ENCODE results near the gene EXOC3L2.
"Not testable (repeated sequence)": the region's sequence is repeated elsewhere in the genome, so short reads cannot be mapped to it uniquely, and the experiment has no call there.

The EXOC3L2 gene

DNA sequence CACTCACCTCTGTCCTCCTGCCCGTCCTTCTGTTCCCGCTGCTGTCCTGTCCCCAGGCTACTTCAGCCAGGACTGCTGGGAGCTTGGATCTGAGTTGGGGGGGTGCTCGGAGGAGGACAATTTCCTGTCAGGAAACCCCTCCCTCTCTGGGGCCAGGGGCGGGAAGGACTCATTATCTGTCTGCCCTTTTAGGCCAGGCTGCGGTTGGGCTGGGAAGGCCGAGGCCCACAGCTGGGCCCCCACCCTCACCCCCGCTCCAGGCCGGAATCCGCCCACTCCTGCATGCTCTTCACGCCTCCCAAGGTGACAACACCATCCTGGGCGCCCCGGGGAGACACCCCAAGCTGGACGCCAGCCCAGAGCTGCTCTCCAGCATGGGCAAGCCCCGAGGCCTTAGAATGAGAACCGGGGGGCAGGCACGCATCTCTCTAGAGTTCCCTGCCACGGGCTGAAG is at the start of gene EXOC3L2:
Gene EXOC3L2 (minus strand): TSS at position 74 of the 454 bp plus-strand sequence. CDS start 6,362 bp downstream, outside the sequence.
- DNase-seq (ENCODE audit: low spot score), result no peak

DNA sequence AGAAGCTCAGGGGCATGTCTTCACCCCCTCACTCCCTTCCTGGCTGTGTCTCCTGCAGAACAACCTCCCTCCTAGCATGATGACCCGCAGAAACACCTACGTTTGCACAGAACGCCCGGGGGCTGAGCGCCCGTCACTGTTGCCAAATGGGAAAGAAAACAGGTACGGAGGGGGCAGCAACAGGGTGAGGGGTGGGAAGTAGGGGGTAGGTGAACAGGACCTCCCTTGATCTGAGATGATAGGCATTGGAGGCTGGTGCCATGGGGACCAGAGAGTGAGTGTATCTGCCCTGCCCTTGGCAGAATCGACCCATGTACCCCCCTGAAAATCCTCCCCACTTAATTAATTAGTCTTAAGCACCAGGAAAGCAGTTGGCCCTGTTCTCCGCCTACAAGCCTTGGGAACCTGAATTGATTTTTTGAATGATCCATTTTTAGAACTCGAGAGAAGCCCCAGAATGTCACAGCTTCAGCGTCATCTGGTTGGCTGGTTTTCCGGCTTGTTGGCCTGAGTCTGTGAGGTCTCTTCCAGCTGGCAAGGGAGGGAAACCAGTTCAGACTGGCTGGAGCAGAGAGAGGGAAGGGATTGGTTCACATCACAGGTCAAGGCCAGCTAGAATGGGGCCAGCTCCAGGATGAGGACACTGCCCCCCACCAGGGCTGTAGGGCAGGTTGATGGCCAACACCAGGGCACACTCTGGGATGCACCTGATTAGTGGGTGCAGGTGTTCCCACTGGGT is 49.3 kb upstream of the EXOC3L2 start:
- no peak for DNase-seq (ENCODE audit: low spot score)

DNA sequence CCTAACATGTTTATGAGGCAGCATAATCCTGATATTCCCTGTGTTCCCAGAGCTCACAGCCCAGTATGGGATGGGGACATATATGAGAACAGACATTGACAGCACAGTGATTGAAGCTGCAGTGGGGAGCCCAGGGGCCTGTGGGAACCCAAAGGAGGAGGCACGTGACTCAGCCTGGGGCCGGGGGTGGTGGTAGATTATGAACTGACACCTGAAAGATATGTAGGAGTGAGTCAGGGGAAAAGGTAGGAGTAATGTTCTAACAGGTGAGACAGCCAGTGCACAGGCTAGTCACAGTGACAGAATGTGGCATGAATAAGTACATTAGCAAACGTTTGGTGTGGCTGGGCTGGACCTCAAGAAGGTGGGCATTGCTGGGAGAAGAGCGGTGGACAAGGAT is 48.5 kb upstream of the EXOC3L2 start:
- DNase-seq (ENCODE audit: low spot score), result no peak

DNA sequence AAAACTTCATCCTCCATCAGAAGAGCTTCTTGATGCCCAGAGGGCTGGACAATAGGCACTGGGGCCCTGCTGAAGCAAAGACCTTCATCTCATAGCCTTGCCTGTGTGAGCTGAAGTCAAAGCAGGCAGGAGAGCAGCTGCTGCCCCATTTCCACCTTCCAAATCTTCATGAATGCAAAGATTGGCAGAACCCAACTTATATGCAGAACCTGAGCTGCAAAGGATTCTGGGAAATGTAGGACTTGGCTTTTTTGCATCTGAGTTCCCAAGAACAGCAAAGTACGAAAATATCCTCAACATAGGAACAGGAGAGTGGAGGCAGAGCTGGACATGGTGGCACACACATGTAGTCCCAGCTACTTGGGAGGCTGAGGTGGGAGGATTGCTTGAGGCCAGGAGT is 46.6 kb upstream of the EXOC3L2 start:
- no peak for DNase-seq (ENCODE audit: low spot score)

DNA sequence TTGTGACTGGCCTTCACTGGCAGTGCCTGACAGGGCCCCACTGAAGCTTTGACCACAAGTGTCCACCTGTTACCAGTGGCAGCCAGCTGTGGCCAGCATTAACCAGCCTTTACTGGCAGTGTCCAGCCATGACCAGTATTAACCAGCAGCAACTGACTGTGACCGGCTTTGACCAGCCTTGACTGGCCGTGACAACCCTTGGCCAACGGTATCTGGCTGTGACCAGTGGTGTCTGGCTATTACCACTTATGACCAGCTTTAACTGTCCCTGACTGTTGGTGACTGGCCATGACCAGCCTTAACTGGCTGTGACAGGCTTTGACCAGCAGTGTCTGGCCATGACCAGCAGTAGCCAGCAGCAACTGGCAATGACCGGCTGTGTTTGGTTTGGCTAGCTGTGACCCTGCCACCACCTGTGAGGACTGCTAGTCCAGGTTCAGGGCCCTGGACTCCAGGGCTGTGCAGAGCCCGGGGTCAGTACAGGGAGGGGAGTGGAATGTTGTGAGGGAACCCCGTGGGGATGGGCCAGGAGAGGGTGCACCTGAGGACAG is 45.2 kb upstream of the EXOC3L2 start:
- DNase-seq (ENCODE audit: low spot score), result no peak

DNA sequence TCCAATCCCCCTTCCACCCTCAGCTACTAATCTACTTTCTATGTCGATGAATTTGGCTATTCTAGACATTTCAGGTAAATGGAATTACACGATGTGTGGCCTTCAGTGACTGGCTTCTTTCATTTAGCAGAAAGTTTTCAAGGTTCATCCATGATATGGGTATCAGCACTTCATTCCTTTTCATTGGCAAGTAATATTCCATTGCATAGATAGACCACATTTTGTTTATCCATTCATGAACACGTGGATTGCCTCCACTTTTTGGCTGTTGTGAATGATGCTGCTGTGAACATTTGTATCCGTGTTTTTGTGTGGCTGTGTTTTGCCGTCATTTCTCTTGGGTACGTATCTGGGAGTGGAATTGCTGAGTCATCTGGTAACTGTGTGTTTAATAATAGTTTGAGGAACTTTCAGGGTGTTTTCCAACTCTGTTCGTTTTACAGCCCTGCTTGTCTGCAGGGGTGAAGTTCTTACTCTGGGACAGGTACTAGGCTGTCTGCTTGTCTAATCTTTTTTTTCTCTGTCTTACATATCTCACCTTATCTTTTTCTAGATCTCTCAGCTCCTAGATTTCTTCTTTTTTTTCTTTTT is 38.3 kb upstream of the EXOC3L2 start:
- no peak for DNase-seq (ENCODE audit: low spot score)

DNA sequence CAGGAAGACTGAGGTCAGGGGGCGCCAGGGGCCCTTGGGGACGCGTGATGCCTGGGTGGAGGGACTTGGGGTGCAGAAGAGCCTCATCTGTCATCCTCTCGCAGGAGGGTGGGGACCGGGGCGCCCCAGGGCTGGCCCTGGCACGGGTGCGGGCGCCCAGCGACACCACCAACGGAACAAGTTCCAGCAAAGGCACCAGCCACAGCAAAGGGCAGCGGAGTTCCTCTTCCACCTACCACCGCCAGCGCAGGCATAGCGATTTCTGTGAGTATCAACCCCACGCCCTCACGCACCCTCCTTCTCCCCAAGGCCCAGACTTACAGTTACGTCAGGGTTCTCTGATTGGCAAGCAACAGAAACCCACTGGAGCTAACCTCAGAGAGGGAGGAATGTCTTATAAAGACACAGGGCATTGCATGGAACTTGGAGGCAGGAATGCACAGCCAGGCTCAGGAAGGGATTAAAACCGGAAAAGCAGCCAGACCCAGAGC is 35.3 kb upstream of the EXOC3L2 start:
- DNase-seq (ENCODE audit: low spot score), result no peak

DNA sequence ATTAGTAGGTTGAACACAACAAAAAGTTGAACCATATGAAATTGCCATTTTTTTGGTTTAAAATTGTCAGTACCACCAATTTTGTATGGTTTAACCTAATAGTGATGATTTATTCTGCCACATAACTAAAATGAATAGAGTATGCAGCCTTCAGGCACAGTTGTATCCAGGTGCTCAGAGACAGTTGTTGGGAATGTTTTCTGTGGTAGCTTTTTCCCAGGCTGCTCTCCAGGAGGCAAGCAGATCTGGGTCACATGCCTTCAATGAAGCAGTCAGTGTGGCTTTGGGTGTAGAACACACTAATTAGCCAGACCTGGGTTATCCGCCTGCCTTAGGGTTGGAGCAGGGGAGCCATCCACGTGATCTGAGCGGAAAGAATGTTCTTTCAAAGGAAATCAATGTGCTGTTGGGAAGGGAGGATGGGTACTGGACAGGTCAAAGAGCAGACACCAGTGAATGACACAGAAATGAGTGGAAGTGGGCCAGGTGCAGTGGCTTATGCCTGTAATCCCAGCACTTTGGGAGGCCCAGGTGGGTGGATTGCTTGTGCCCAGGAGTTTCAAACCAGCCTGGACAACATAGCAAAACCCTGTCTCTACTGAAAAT is 34.5 kb upstream of the EXOC3L2 start:
- no peak for DNase-seq (ENCODE audit: low spot score)

DNA sequence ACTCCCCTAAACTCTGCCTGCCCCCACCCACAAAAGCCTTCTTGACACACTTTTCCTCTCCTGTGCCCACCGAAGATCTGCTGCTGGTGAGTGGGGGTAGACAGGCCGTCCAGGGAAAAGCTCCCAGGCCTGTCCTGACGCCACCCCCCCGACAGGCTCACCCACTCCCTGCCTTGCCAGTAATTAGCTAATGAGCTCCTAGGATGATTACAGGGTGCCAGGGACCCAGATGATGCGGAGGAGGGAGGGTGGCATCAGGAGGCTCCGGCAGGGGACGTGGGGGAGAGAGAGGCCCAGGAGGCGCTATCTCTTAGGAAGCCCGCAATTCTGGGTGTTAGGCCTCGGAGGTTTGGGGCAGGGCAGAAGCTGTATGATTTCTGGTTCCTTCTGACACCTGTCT is 32.9 kb upstream of the EXOC3L2 start:
- no peak for DNase-seq (ENCODE audit: low spot score)

DNA sequence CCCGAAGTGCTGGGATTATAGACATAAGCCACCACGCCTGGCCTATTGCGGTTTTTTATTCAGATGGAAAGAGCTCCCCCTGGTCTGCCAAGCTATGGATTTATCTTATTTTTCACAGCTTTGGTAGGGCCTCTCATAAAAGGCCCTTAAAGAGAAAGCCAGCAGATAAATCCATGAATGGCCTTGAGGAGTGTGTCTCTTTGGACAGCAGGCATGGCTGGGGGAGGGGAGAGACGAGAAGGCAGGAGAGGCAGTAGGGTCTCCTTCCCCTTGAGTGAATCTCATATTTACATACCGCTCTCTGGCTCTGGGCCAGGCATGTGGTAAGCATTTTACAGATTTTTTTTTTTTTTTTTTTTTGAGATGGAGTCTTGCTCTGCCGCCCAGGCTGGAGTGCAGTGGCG is 31.1 kb upstream of the EXOC3L2 start:
- no peak for DNase-seq (ENCODE audit: low spot score)

DNA sequence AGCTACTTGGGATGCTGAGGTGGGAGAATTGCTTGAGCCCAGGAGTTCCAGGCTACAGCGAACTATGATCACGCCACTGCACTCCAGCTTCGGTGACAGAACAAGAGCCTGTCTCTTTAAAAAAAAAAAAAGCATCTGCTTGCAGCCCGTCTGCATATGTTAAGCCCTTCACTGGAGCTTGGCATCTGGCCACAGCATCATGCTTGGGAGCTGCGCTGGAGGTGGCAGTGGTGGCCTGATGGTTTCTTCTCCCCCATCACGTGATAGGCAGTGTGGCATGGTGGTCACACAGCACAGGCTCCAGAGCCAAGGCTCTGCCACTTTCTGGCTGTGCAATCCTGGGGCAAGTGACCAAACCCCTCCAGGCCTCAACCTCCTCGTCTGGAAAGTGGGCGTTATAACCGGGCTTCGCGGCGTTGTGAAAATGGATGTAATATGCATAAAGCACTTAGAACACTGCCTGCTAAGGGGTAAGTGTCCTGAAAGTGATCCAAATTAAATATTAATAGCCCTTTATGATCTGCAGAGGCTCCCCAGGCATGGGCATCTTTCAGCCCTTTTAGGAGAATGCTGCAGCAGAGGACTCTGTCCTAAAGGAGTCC is 30.3 kb upstream of the EXOC3L2 start:
- no peak for DNase-seq (ENCODE audit: low spot score)

DNA sequence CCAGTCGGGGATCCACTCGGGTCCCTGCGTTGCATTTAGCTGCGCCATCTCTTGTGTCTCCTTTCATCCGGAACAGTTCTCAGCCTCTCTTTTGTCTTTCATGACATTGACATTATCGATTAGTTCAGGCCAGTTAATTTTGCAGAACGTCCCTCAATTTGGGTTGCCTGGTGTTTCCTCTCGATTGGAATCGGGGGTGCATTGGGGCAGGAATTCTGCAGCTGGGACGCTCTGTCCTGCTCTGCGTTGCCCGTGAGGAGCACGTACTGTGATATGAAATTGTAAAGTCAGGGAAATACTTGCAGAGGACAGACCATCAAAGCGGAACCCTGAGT is 28.3 kb upstream of the EXOC3L2 start:
- DNase-seq (ENCODE audit: low spot score), result no peak

DNA sequence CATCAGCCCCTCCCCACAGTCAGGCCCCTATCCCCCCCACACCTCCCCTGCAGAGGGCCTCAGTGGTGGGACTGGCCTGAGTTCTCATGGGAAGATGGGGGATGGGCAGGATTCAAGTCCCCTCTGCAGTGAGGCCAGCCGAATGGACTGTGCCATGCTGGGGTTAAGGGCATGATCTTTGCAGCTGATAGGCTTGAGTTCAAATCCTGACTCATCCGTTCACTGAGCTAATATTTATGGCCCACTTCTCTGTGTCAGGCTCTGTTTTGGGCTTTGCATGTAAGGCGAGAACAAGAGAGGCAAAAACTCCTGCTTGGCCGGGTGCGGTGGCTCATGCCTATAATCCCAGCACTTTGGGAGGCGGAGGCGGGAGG is 26.5 kb upstream of the EXOC3L2 start:
- DNase-seq (ENCODE audit: low spot score), result no peak

DNA sequence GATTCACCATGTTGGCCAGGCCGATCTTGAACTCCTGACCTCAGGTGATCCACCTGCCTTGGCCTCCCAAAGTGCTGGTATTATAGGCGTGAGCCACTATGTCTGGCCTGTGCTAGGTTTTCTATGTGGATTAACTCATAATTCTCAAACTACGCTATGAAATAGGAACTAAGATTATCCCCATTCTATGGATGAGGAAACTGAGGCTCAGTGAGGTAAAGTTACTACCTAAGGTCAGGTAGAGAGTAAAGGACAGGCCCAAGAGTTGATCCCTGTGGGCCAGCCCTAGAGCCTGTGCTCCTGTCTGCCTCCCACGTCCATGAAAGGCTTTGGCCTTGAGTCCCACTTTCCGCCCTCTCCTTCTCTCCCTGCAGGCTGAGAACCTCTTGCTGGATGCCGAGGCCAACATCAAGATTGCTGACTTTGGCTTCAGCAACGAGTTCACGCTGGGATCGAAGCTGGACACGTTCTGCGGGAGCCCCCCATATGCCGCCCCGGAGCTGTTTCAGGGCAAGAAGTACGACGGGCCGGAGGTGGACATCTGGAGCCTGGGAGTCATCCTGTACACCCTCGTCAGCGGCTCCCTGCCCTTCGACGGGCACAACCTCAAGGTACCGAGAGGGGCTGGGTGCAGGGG is 26.0 kb upstream of the EXOC3L2 start:
- DNase-seq (ENCODE audit: low spot score), result no peak

DNA sequence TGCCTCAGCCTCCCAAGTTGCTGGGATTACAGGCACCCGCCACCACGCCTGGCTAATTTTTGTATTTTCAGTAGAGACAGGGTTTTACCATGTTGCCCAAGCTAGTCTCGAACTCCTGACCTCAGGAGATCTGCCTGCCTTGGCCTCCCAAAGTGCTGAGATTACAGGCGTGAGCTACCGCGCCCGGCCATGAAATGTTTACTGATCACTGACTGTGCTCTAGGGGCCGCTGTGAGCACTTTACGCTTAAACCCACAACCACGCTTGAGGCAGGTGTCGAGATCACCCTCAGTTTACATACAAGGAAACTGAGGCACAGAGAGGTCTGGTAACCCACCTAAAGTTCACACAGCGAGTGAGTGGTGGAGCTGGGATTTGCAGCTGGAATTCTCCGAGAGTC is 24.7 kb upstream of the EXOC3L2 start:
- DNase-seq (ENCODE audit: low spot score), result not testable (repeated sequence)

DNA sequence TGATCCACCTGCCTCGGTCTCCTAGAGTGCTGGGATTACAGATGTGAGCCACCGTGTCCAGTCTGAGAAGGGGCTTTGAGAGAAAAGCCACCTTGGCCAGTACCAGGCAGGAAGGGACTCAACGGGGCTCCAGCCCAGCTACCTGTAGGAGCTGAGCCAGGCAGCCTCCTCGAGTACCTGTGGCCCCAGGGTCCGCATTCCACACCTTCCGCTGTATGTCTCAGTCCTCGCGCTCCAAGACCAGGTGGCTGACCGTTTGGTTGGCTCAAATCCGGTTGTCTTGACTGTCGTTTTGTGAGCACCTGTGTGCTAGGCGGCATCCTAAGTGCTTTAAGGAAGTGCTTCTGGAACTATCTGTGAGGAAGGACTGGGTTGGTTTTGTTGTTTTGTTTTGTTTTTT is 22.1 kb upstream of the EXOC3L2 start:
- no peak for DNase-seq (ENCODE audit: low spot score)

DNA sequence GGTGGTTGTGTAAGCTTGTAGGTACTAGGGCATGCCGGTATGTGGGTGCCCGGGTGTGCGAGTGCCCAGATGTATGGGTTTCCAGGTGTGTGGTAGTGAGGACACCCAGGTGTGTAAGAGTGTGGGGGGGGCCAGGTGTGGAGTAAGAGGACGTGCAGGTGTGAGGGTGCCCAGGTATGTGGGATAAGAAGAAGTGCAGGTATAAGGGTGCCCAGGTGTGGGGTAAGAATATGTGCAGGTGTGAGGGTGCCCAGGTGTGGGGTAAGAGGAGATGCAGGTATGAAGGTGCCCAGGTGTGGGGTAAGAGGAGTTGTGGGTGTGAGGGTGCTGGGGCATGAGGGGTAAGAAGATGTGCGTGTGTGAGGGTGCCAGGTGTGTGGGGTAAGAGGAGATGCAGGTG is 20.2 kb upstream of the EXOC3L2 start:
- no peak for DNase-seq (ENCODE audit: low spot score)

DNA sequence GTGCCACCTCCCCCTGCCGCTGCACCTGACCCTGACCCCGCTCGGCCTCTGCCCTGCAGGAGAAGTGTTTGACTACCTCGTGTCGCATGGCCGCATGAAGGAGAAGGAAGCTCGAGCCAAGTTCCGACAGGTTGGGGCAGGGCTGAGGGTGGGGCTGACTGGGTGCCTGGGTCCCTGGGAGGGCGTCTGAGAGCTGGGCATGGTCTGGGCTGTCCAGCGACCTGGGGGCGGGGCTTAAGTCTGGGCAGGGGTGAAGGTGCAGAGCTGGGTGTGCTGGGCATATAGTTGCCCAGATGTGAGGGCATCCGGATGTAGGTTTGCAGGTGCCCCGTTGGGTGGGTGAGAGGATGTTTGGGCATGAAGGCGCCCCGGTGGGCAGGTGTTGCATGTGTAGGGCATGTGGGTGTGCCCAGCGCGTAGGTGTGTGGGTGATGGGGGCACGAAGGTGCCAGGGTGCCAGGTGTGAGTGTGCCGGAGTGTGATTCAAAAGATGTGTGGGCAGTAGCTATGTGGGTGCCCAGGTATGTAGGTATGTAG is 19.6 kb upstream of the EXOC3L2 start:
- DNase-seq (ENCODE audit: low spot score), result no peak

DNA sequence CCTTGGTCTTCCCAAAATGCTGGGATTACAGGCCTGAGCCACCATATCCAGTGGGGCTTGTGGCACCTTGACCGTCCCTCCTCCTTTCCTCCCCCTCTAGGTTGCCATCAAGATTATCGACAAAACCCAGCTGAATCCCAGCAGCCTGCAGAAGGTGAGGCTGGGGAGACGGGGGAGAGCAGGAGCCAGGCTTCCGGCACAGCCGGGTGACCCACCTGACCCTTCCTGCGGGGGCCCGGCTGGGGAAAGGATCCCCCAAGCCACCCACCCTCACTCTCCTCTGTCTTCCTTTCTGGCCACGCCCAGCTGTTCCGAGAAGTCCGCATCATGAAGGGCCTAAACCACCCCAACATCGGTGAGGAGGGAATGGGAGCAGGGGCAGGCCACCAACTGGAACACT is 17.8 kb upstream of the EXOC3L2 start:
- no peak for DNase-seq (ENCODE audit: low spot score)

DNA sequence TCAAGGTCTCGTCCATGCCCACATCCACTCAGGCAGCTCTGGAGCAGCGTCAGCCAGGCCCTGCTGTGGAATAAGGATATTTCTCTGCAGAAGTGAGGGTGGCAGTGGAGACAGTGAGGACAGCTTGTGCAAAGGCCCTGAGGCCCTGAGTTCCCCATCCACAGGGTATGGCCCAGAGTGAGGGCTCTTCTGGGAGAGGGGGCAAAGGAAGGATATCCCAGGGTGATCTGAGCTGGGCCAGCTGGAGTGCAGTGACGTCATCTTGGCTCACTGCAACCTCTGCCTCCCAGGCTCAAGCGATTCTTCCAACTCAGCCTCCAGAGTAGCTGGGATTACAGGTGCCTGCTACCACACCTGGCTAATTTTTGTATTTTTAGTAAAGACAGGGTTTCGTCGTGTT is 17.4 kb upstream of the EXOC3L2 start:
- DNase-seq (ENCODE audit: low spot score), result no peak

DNA sequence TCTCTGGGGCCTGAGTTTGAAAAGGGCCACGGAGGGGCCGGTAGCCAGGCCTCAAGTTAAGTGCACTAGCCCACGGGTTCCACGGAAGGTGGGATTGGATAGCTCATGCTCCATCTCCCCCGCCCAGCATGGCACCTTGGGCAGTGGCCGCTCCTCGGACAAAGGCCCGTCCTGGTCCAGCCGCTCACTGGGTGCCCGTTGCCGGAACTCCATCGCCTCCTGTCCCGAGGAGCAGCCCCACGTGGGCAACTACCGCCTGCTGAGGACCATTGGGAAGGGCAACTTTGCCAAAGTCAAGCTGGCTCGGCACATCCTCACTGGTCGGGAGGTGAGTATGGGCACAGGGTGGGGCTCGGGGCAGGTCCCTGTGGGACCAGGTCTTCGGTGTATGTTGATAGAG is 13.7 kb upstream of the EXOC3L2 start:
- no peak for DNase-seq (ENCODE audit: low spot score)

DNA sequence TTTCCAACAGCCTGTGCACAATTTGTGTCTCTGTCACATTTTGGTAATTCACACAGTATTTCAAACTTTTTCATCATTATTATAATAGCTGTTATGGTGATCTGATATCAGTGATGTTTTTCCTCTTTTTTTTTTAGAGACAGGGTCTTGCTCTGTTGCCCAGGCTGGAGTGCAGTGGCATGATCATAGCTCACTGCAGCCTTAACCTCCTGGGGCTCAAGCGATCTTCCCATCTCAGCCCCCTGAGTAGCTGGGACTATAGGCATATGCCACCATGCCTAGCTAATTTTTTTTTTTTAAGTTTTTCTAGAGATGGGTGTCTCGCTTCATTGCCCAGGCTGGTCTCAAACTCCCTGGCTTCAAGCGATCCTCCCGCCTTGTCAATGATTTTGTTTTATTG is 11.6 kb upstream of the EXOC3L2 start:
- DNase-seq (ENCODE audit: low spot score), result no peak
